Measurements from ENCODE around the gene ALDH3A2. TPM values are rescaled to one million over a fixed set of nuclear protein-coding genes. Genes with fewer than 3 reads are reported as not detected.

The ALDH3A2 gene
- total and polyA plus RNA-seq, 2 donors (not counting 1 experiment from before 2014, with no cell fraction given): 7.5 to 35.1 TPM

DNA sequence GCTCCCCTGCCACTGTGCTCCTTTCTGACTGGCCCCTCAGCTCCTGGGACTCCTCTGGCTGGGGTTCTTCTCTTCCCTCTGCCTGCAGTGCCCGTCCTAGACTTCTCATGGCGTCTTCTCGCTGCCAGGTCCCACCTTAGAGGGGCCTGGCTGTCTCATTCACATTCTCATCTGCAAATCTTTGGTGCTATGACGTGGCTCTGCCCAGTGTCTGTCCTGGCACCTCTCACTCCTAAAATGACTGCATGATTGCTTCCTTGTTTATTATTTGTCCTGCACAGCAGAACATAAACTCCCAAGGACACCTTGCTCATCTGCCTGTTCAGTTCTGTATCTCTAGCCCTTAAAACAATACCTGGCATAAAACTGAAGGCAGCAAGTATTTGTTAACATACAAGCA lies 18.5 kb upstream of the ALDH3A2 start:
- H3K4me1 Mint-ChIP-seq: no peaks in the 10 kb centered on the region
- peaks cover 24% of the 10 kb centered on the region for H3K27me3 Mint-ChIP-seq
- no peak overlapping the region for H3K9ac ChIP-seq (ENCODE audit: low read length)
- TF ChIP-seq, protein P1, sequence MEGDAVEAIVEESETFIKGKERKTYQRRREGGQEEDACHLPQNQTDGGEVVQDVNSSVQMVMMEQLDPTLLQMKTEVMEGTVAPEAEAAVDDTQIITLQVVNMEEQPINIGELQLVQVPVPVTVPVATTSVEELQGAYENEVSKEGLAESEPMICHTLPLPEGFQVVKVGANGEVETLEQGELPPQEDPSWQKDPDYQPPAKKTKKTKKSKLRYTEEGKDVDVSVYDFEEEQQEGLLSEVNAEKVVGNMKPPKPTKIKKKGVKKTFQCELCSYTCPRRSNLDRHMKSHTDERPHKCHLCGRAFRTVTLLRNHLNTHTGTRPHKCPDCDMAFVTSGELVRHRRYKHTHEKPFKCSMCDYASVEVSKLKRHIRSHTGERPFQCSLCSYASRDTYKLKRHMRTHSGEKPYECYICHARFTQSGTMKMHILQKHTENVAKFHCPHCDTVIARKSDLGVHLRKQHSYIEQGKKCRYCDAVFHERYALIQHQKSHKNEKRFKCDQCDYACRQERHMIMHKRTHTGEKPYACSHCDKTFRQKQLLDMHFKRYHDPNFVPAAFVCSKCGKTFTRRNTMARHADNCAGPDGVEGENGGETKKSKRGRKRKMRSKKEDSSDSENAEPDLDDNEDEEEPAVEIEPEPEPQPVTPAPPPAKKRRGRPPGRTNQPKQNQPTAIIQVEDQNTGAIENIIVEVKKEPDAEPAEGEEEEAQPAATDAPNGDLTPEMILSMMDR (IDR thresholded peaks at IDR 0.05): no peak
- TF ChIP-seq EZH2 (IDR thresholded peaks at IDR 0.05; ENCODE audit: borderline replicate concordance, insufficient read depth, low read depth, low read length, poor library complexity, severe bottlenecking): no peak
- no peaks in the 10 kb centered on the region for H4K20me1 ChIP-seq (ENCODE audit: control insufficient read depth, insufficient read depth, low read length, poor library complexity, severe bottlenecking)
- no peak overlapping the region for H3K27ac Mint-ChIP-seq
- H3K9me3 ChIP-seq (ENCODE audit: control extremely low read depth in 1 of 3, control insufficient read depth in 2 of 3, insufficient read depth in 1 of 3, low read length in 2 of 3): peaks cover 0 to 1% (median 0%) of the 10 kb centered on the region in 3 donors
- no peaks in the 10 kb centered on the region for H3K4me1 ChIP-seq (ENCODE audit: control insufficient read depth in 2 of 2, insufficient read depth in 2 of 2, low read length in 2 of 2)
- CTCF ChIA-PET: interaction anchor here (1.0 kb wide), 1 partner anchor 16 kb away, joined by 3 read pairs; no protein-coding TSS in a partner anchor
- DNase-seq (no peak), ATAC-seq (ENCODE audit: low read depth) (no peak)
- H3K4me3 ChIP-seq (ENCODE audit: control extremely low read depth in 1 of 5, extremely low read depth in 1 of 5, insufficient read depth in 1 of 5, low read depth in 2 of 5, low read length in 4 of 5): no peak overlapping the region
- no peak overlapping the region for H2AFZ ChIP-seq (ENCODE audit: insufficient read depth, low read depth, low read length, poor library complexity, severe bottlenecking)
- peaks cover 0 to 9% (median under 1%) of the 10 kb centered on the region in 4 experiments for H3K27me3 ChIP-seq (replicated peaks in 1 of 4; ENCODE audit: control extremely low read depth in 1 of 4, control insufficient read depth in 3 of 4, insufficient read depth in 4 of 4, low read length in 3 of 4)
- intact Hi-C loops (cut with micrococcal nuclease): no loop called here
- no peaks in the 10 kb centered on the region for H3K36me3 ChIP-seq (replicated peaks in 1 of 2; ENCODE audit: control extremely low read depth in 1 of 2, control insufficient read depth in 1 of 2, extremely low read depth in 1 of 2, insufficient read depth in 2 of 2, low read length in 1 of 2)
- no peaks in the 10 kb centered on the region for H3K9me3 Mint-ChIP-seq (ENCODE audit: insufficient read depth)
- H3K79me2 ChIP-seq (ENCODE audit: control insufficient read depth, insufficient read depth, low read length): no peaks in the 10 kb centered on the region
- no peak overlapping the region for H3K4me3 Mint-ChIP-seq
- H3K27ac ChIP-seq (ENCODE audit: low read length in 2 of 2): no peak overlapping the region
- H3K4me2 ChIP-seq (replicated peaks; ENCODE audit: low read depth, low read length, poor library complexity, severe bottlenecking): no peak overlapping the region
- POLR2A ChIA-PET: no interaction called here
- 75% methylated on average over 4 of the region's 4 CpGs for WGBS (ENCODE audit: insufficient coverage)

GRCh38 chr17:19630661-19631060 lies 17.9 kb upstream of the ALDH3A2 start:
- Histone ChIP-seq H3K4me3 (ENCODE audit: control extremely low read depth in 1 of 5, extremely low read depth in 1 of 5, insufficient read depth in 1 of 5, low read depth in 2 of 5, low read length in 4 of 5) (no peak overlapping the region), H4K20me1 (ENCODE audit: control insufficient read depth, insufficient read depth, low read length, poor library complexity, severe bottlenecking) (no peaks in the 10 kb centered on the region), H3K4me1 (ENCODE audit: control insufficient read depth in 2 of 2, insufficient read depth in 2 of 2, low read length in 2 of 2) (no peaks in the 10 kb centered on the region), H3K27ac (ENCODE audit: low read length in 2 of 2) (no peak overlapping the region), H3K4me2 (replicated peaks; ENCODE audit: low read depth, low read length, poor library complexity, severe bottlenecking) (no peak overlapping the region), H3K79me2 (ENCODE audit: control insufficient read depth, insufficient read depth, low read length) (no peaks in the 10 kb centered on the region), H3K9me3 (ENCODE audit: control extremely low read depth in 1 of 3, control insufficient read depth in 2 of 3, insufficient read depth in 1 of 3, low read length in 2 of 3) (peaks cover 0 to 1% (median 0%) of the 10 kb centered on the region in 3 donors), H3K36me3 (replicated peaks in 1 of 2; ENCODE audit: control extremely low read depth in 1 of 2, control insufficient read depth in 1 of 2, extremely low read depth in 1 of 2, insufficient read depth in 2 of 2, low read length in 1 of 2) (no peaks in the 10 kb centered on the region), H3K27me3 (replicated peaks in 1 of 4; ENCODE audit: control extremely low read depth in 1 of 4, control insufficient read depth in 3 of 4, insufficient read depth in 4 of 4, low read length in 3 of 4) (peaks cover 0 to 5% (median 0%) of the 10 kb centered on the region in 4 experiments), H2AFZ (ENCODE audit: insufficient read depth, low read depth, low read length, poor library complexity, severe bottlenecking) (no peak overlapping the region), H3K9ac (ENCODE audit: low read length) (no peak overlapping the region)
- WGBS (ENCODE audit: insufficient coverage): no CpG with 5 or more reads among the region's 1 CpG
- intact Hi-C loops (cut with micrococcal nuclease): no loop called here
- CTCF ChIA-PET: interaction anchor here (1.0 kb wide), 1 partner anchor 16 kb away, joined by 3 read pairs; no protein-coding TSS in a partner anchor
- TF ChIP-seq, protein P1 (IDR thresholded peaks at IDR 0.05): no peak
- no peak for TF ChIP-seq EZH2 (IDR thresholded peaks at IDR 0.05; ENCODE audit: borderline replicate concordance, insufficient read depth, low read depth, low read length, poor library complexity, severe bottlenecking)
- POLR2A ChIA-PET: no interaction called here
- Mint-ChIP-seq H3K9me3 (ENCODE audit: insufficient read depth) (no peaks in the 10 kb centered on the region), H3K27ac (no peak overlapping the region), H3K27me3 (peaks cover 27% of the 10 kb centered on the region), H3K4me1 (no peaks in the 10 kb centered on the region), H3K4me3 (no peak overlapping the region)
- DNase-seq (no peak), ATAC-seq (ENCODE audit: low read depth) (no peak)
